Adipocyte (in vitro differentiated cells): ENCODE results near the gene PYGO2.
"Not testable (repeated sequence)": the region's sequence is repeated elsewhere in the genome, so short reads cannot be mapped to it uniquely, and the experiment has no call there.

Experiments used
- DNase-seq: peaks from one replicate; pipeline ENCODE4 v3.0.0-alpha.2; 2015; ENCODE audit warnings: low read depth
- H3K27me3 ChIP-seq: replicated peaks from 2 replicates; pipeline ENCODE4 v1.7.0; 2013; ENCODE audit warnings: mild to moderate bottlenecking, low read length, moderate library complexity; ENCODE audit not compliant: control insufficient read depth, insufficient read depth
- H3K36me3 ChIP-seq: 2 replicates; pipeline ENCODE4 v1.7.0; 2013; ENCODE audit warnings: low read length, mild to moderate bottlenecking, moderate library complexity; ENCODE audit not compliant: control insufficient read depth, insufficient read depth, severe bottlenecking
- H3K4me1 ChIP-seq: 2 replicates; pipeline ENCODE4 v1.7.0; 2013; ENCODE audit warnings: mild to moderate bottlenecking, low read length, moderate library complexity; ENCODE audit not compliant: control insufficient read depth, insufficient read depth
- H3K4me3 ChIP-seq: 2 replicates; pipeline ENCODE4 v1.7.0; 2013; ENCODE audit warnings: mild to moderate bottlenecking, low read length, moderate library complexity
- H3K9ac ChIP-seq: 2 replicates; pipeline ENCODE4 v1.7.0; 2013; ENCODE audit warnings: mild to moderate bottlenecking, low read length, moderate library complexity
- H3K9me3 ChIP-seq: 2 replicates; pipeline ENCODE4 v1.7.0; 2013; ENCODE audit warnings: mild to moderate bottlenecking, low read length, moderate library complexity; ENCODE audit not compliant: control insufficient read depth

Gene PYGO2

GRCh38 chr1:154908937-154909336 is 52.6 kb downstream of the PYGO2 start:
- Histone ChIP-seq H3K4me1 (no peaks in the 10 kb centered on the region), H3K9me3 (peaks cover 20% of the 10 kb centered on the region), H3K27me3 (no peaks in the 10 kb centered on the region), H3K36me3 (no peaks in the 10 kb centered on the region), H3K4me3 (no peak overlapping the region), H3K9ac (no peak overlapping the region)
- DNase-seq: no peak

DNA sequence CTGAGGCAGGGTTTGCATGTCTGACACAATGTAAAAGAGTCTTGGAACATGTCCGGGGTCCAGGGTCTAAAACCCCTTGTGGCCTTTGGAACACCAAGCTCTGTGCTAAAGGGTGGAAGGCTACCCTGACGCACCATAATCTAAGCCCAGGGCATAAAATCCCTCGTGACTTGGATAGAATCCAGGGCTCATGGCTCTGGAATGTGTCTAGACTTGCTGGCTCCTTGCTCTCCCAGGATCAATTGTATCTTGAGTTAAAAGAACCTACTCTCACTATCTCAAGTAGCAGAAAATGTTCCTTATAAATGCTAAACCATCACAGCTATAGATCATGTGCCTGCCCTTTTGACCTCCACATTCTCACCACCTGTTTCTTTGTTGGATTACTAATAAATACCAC is 53.5 kb downstream of the PYGO2 start:
- H3K9me3 ChIP-seq: peaks cover 20% of the 10 kb centered on the region
- not testable (repeated sequence) for H3K9ac ChIP-seq, H3K4me1 ChIP-seq, H3K4me3 ChIP-seq, DNase-seq, H3K36me3 ChIP-seq, H3K27me3 ChIP-seq
